OCI-LY1 (cell line): ENCODE data around the gene LTB4R.

Experiments
- CTCF ChIP-seq: fragments of 200-600 bp; sonication (generic), shearing (Covaris generic); IDR thresholded peaks from 2 replicates; pipeline ENCODE4 v1.5.1; 2017; ENCODE audit warnings: mild to moderate bottlenecking, antibody characterized with exemption, low read length, moderate library complexity, mixed read lengths
- EZH2 ChIP-seq: fragments of 200-600 bp; sonication (generic), shearing (Covaris generic); IDR thresholded peaks from 2 replicates; pipeline ENCODE4 v1.8.0; 2017; ENCODE audit warnings: borderline replicate concordance, mixed run types, mild to moderate bottlenecking, antibody characterized with exemption, low read length, moderate library complexity, mixed read lengths

GRCh38 chr14:24292118-24292807 is 19.0 kb upstream of the LTB4R start:
- TF ChIP-seq EZH2 (no peak), CTCF (no peak)
